ENCODE measurements around the gene HADH. TPM values are rescaled to one million over a fixed set of nuclear protein-coding genes. Genes with fewer than 3 reads are reported as not detected.

HADH gene
- total RNA-seq, 4 donors from 2014 or later = 32.7 to 60.4 (median 50.9) TPM

DNA sequence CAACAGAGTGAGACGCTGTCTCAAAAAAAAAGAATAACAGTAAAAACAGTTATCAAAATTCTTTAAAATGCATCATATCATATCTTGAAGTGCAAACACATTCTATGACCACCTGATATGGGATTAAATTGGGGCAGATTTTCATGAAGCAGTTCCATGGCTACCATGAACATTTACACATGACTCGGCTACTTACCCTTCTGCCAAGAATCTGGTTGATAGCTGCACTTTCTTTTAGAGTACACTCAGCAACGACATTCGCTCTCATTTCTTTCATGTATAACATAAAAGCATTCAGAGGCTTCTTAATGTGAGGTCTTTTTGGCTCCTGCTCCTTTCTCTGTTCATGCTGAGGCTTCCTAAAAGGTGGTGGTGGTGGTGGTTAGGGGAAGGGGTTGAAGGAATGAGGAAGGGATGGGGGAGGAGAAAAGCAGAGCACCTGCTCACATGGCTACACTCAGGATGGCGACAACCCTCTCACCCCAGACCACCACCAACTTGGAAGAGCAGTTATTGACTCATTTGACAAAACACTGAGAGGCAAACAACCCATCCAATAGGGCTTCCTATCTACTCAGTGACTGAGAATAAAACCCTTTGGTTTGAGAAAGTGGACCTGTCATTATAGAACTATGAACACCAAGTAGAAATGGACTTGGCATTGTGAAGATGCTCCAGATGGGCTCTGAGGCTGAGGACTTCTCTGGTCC, 88.5 kb downstream of the HADH start:
- Histone ChIP-seq H3K36me3 (no peaks in the 10 kb centered on the region), H3K4me1 (no peaks in the 10 kb centered on the region), H3K9me3 (no peaks in the 10 kb centered on the region), H3K27ac (no peak overlapping the region), H3K4me3 (replicated peaks in 1 of 3) (no peak overlapping the region), H3K27me3 (no peaks in the 10 kb centered on the region)
- TF ChIP-seq, protein P1, sequence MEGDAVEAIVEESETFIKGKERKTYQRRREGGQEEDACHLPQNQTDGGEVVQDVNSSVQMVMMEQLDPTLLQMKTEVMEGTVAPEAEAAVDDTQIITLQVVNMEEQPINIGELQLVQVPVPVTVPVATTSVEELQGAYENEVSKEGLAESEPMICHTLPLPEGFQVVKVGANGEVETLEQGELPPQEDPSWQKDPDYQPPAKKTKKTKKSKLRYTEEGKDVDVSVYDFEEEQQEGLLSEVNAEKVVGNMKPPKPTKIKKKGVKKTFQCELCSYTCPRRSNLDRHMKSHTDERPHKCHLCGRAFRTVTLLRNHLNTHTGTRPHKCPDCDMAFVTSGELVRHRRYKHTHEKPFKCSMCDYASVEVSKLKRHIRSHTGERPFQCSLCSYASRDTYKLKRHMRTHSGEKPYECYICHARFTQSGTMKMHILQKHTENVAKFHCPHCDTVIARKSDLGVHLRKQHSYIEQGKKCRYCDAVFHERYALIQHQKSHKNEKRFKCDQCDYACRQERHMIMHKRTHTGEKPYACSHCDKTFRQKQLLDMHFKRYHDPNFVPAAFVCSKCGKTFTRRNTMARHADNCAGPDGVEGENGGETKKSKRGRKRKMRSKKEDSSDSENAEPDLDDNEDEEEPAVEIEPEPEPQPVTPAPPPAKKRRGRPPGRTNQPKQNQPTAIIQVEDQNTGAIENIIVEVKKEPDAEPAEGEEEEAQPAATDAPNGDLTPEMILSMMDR (IDR thresholded peaks at IDR 0.05) = no peak
- no peak for TF ChIP-seq POLR2A (IDR thresholded peaks at IDR 0.05)
- 64 to 83% methylated on average over 5 of the region's 5 CpGs for WGBS, 2 donors
- DNase-seq = no peak
- intact Hi-C loops (cut with DNase I) = no loop called here

DNA sequence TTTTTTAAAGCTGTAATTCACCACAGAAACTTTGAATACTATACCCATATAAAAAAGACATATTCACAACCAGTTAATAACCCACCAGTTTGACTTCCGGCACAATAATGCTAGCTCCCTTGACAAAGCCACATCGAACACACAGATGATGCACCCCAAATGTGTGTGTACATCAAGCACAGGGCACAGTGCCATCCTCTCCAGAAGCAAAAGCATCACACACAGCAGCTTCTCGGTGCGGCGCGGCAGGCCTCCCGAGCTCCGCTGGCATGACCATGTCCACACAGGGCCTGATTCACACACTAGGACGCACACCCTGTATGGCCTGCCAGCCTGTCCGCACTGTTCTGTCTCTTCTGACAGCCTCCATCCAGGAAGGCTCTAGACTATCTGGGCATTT, 91.1 kb downstream of the HADH start:
- Histone ChIP-seq H3K27ac (no peak overlapping the region), H3K9me3 (no peaks in the 10 kb centered on the region), H3K4me3 (replicated peaks in 1 of 3) (no peak overlapping the region), H3K36me3 (no peaks in the 10 kb centered on the region), H3K4me1 (no peaks in the 10 kb centered on the region), H3K27me3 (no peaks in the 10 kb centered on the region)
- 92 to 98% methylated on average over 8 to 10 of the region's 10 CpGs for WGBS, 2 donors
- intact Hi-C loops (cut with DNase I) = no loop called here
- DNase-seq = no peak
- no peak for TF ChIP-seq POLR2A (IDR thresholded peaks at IDR 0.05)
- TF ChIP-seq, protein P1 (IDR thresholded peaks at IDR 0.05) = no peak

- no peaks in the 10 kb centered on the region for H3K27me3 ChIP-seq
- 89 to 97% methylated on average over 16 of the region's 16 CpGs for WGBS, 2 donors
- no peaks in the 10 kb centered on the region for H3K36me3 ChIP-seq
- intact Hi-C loops (cut with DNase I) = no loop called here
- no peaks in the 10 kb centered on the region for H3K9me3 ChIP-seq
- H3K27ac ChIP-seq = no peak overlapping the region
- DNase-seq = no peak
- TF ChIP-seq POLR2A (IDR thresholded peaks at IDR 0.05) = no peak
- TF ChIP-seq, protein P1 (IDR thresholded peaks at IDR 0.05) = no peak
- no peak overlapping the region for H3K4me3 ChIP-seq (replicated peaks in 1 of 3)
- no peaks in the 10 kb centered on the region for H3K4me1 ChIP-seq
Measured at GRCh38 chr4:108081256-108081655, 91.6 kb downstream of the HADH start.

Other genes with a start within 250 kb of the HADH start
- gene SGMS2, start 165.0 kb upstream of the HADH start, total RNA-seq = 100 to 1,000 TPM in 2 of 4 donors, 10 to 100 TPM in 2; 46.5 to 224 (median 120) TPM
- 10 to 100 TPM in 2 of 4 donors, 1 to 10 TPM in 2; 7.0 to 13.4 (median 8.7) TPM for gene CYP2U1, start 58.3 kb upstream of the HADH start, total RNA-seq
- 10 to 100 TPM in 2 of 4 donors, 1 to 10 TPM in 2; 4.2 to 24.3 (median 9.9) TPM for gene LEF1, start 179.0 kb downstream of the HADH start, total RNA-seq

Measured in thyroid gland (tissue), 4 donors.